Measurements from ENCODE around the gene PEX16. TPM values are rescaled to one million over a fixed set of nuclear protein-coding genes. Genes with fewer than 3 reads are reported as not detected.

Gene PEX16
- total RNA-seq (2022) (32.9 and 34.5 TPM in 2 replicates), Bru-seq, nascent RNA (percentile 57 among the genes with signal in this experiment), BruChase-seq, experiment 1, labeled RNA remaining after a 6-hour chase (percentile 54 among the genes with signal in this experiment), BruChase-seq, experiment 2, labeled RNA remaining after a 2-hour chase (percentile 64 among the genes with signal in this experiment)
- long read RNA-seq, transcript PEX16-202 (11 exons, 1,335 nt), result major isoform, 42 of 54 reads
- long read RNA-seq, partial matches to known transcripts, result 0 of 54 reads
- long read RNA-seq, other reads (novel, unspliced or antisense), result 11 of 54 reads

DNA sequence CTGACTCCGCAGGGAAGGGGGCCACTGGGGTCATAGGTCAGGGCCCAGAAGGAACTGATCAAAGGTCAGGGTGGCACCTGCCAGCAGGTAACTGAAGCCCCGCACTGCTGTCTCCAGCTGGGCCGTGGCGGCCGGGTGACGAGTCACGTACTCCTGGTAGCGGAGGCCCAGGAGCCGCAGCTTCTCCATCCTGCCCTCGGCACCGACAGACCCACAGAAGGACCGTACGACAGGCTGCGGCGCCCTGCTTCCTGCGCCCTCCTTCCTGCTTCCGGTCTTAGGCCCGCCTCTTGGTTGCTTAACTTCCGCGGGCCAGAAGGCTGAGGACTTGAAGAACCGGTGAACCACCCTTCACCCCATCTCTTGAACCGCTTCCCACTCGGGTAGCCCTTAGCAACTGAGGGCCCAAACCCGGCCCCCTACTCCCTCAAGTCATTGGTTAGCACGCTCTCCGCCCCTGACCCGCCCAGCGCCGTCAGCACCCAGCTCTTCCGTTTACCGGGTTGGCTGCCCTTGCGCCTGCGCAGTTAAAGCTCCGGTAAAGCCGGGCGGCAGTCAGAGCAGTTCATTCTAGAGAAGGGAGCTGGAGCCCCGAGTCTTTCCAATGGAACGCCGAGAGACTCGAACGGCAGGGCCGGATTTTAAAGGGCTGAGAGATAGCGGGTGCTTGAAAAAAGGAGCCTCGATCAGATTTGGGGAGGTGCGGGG is at the start of gene PEX16:
PEX16 (minus strand) TSS at position 255 of the 708 bp plus-strand sequence; CDS start at position 189, 66 bp downstream.
- BruUV-seq (replicated peaks), result no TSS peak
- Mint-ChIP-seq H3K36me3 (ENCODE audit: insufficient read depth, unreplicated experiment) (peaks cover 36% of the 10 kb centered on the region), H3K27ac (ENCODE audit: unreplicated experiment) (peak within 1 kb of the TSS; percentile 91), H3K4me3 (ENCODE audit: low read depth, unreplicated experiment) (peak within 1 kb of the TSS; percentile 86), H3K9me3 (ENCODE audit: low read depth, unreplicated experiment) (no peaks in the 10 kb centered on the region), H3K4me1 (ENCODE audit: low read depth, unreplicated experiment) (peaks cover 9% of the 10 kb centered on the region), H3K27me3 (ENCODE audit: unreplicated experiment) (no peaks in the 10 kb centered on the region)
- intact Hi-C loops (cut with micrococcal nuclease; ENCODE audit: unreplicated experiment), result no loop called here
- TF ChIP-seq, protein P1, sequence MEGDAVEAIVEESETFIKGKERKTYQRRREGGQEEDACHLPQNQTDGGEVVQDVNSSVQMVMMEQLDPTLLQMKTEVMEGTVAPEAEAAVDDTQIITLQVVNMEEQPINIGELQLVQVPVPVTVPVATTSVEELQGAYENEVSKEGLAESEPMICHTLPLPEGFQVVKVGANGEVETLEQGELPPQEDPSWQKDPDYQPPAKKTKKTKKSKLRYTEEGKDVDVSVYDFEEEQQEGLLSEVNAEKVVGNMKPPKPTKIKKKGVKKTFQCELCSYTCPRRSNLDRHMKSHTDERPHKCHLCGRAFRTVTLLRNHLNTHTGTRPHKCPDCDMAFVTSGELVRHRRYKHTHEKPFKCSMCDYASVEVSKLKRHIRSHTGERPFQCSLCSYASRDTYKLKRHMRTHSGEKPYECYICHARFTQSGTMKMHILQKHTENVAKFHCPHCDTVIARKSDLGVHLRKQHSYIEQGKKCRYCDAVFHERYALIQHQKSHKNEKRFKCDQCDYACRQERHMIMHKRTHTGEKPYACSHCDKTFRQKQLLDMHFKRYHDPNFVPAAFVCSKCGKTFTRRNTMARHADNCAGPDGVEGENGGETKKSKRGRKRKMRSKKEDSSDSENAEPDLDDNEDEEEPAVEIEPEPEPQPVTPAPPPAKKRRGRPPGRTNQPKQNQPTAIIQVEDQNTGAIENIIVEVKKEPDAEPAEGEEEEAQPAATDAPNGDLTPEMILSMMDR (IDR thresholded peaks at IDR 0.05; ENCODE audit: unreplicated experiment), result no peak
- CTCF ChIA-PET, result interaction anchor here (0.6 kb wide), 1 partner anchor 874 kb away, joined by 3 read pairs; no protein-coding TSS in a partner anchor
- DNase-seq, result peak; percentile 97

DNA sequence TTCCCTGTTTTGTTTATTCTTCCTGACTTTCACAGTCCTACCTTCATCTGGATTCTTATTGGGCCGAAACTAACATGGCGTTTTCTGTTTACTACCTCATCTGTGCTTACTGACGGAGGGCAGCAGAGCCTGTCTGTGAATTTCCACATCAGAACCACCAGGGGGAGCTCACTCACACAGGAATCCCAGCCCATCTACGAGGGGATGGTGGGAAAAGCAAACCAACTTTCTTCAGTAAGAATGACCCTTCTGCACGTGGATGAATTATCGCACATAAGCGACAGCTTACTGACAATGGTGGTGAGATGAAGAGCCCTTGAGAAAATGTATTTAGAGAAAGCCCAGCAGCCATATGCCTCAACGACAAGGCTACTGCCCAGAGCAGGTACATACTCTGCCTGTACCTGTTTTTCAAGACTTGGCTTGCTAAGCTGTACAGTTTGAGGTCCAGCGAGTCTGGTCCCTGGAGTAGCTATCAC is 47.3 kb upstream of the PEX16 start:
- DNase-seq, result peak; percentile 63
- TF ChIP-seq, protein P1 (IDR thresholded peaks at IDR 0.05; ENCODE audit: unreplicated experiment), result peak; percentile 87
- Mint-ChIP-seq H3K4me1 (ENCODE audit: low read depth, unreplicated experiment) (no peaks in the 10 kb centered on the region), H3K36me3 (ENCODE audit: insufficient read depth, unreplicated experiment) (no peaks in the 10 kb centered on the region), H3K9me3 (ENCODE audit: low read depth, unreplicated experiment) (no peaks in the 10 kb centered on the region), H3K4me3 (ENCODE audit: low read depth, unreplicated experiment) (no peak overlapping the region), H3K27me3 (ENCODE audit: unreplicated experiment) (no peaks in the 10 kb centered on the region), H3K27ac (ENCODE audit: unreplicated experiment) (no peak overlapping the region)
- CTCF ChIA-PET, result interaction anchor here (0.7 to 2.0 kb wide), 5 partner anchors 13 to 93 kb away, joined by 3 to 23 read pairs (median 5); no protein-coding TSS in a partner anchor
- BruUV-seq (replicated peaks), result no TSS peak
- intact Hi-C loops (cut with micrococcal nuclease; ENCODE audit: unreplicated experiment), result loop anchor here (2.0 kb wide), 1 partner anchor 42 kb away; no protein-coding TSS in a partner anchor

DNA sequence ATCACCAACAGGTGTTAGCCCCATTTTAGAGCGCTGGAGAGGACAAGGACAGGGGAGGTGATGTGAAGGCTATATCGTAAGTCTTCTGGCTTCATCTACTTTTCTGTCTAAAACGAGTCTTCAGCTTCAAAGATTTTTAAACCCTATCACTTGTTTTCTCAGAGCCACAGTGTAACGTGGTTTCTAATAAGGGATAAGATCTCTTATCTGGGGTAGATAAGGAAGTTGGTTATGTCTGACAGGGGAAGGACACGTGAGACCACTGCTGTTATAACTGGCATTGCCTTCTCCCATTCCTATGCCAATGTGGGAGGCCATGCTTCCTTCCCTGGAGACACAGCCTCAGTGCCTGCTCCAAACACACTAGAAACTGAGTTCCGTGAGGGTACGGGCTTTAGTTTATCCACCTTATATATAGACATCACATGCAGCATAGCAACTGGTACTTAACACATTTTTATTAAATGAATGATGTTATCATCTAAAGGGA is 44.1 kb upstream of the PEX16 start:
- CTCF ChIA-PET, result no interaction called here
- H3K27me3 Mint-ChIP-seq (ENCODE audit: unreplicated experiment), result no peaks in the 10 kb centered on the region
- no peak overlapping the region for H3K4me3 Mint-ChIP-seq (ENCODE audit: low read depth, unreplicated experiment)
- H3K27ac Mint-ChIP-seq (ENCODE audit: unreplicated experiment), result no peak overlapping the region
- no peaks in the 10 kb centered on the region for H3K4me1 Mint-ChIP-seq (ENCODE audit: low read depth, unreplicated experiment)
- no peak for DNase-seq
- H3K36me3 Mint-ChIP-seq (ENCODE audit: insufficient read depth, unreplicated experiment), result no peaks in the 10 kb centered on the region
- H3K9me3 Mint-ChIP-seq (ENCODE audit: low read depth, unreplicated experiment), result no peaks in the 10 kb centered on the region
- TF ChIP-seq, protein P1 (IDR thresholded peaks at IDR 0.05; ENCODE audit: unreplicated experiment), result no peak
- intact Hi-C loops (cut with micrococcal nuclease; ENCODE audit: unreplicated experiment), result no loop called here
- no TSS peak for BruUV-seq (replicated peaks)

DNA sequence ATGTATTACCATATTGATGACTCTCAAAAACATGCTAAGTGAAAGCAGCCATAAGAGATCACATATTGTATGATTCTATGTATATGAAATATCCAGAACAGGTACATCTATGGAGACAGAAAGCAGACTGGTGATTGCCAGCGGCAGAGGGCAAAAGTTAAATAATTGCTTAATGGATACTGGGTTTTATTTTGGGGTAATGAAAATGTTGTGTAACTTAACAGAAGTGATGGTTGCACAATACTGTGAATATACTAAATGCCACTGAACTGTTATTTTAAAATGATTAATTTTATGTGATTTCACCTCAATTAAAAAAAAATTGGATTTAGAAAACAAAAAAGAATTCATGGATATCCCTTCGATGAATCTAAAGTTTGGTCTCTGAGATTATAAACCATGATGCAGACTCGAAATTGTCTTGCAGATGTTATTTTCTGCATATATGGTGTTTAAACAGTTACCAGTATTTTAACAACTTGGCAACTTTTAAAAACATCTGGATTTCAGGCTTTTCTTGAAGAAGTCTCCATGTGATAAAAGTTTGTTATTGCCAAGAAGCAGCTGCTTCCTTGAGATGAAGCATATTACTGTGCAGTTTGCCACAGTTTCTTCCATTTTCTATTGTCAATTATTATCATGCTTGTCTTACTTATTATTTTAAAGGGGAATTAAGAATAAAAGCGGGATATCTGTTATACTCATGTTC is 42.9 kb upstream of the PEX16 start:
- CTCF ChIA-PET, result no interaction called here
- TF ChIP-seq, protein P1 (IDR thresholded peaks at IDR 0.05; ENCODE audit: unreplicated experiment), result no peak
- no peaks in the 10 kb centered on the region for H3K36me3 Mint-ChIP-seq (ENCODE audit: insufficient read depth, unreplicated experiment)
- no peak overlapping the region for H3K27ac Mint-ChIP-seq (ENCODE audit: unreplicated experiment)
- H3K9me3 Mint-ChIP-seq (ENCODE audit: low read depth, unreplicated experiment), result no peaks in the 10 kb centered on the region
- no peaks in the 10 kb centered on the region for H3K27me3 Mint-ChIP-seq (ENCODE audit: unreplicated experiment)
- intact Hi-C loops (cut with micrococcal nuclease; ENCODE audit: unreplicated experiment), result no loop called here
- H3K4me3 Mint-ChIP-seq (ENCODE audit: low read depth, unreplicated experiment), result no peak overlapping the region
- BruUV-seq (replicated peaks), result no TSS peak
- H3K4me1 Mint-ChIP-seq (ENCODE audit: low read depth, unreplicated experiment), result no peaks in the 10 kb centered on the region
- no peak for DNase-seq

Data from Calu3 (cell line).